ENCODE data around the gene TMEM271. TPM values are rescaled to one million over a fixed set of nuclear protein-coding genes. Genes with fewer than 3 reads are reported as not detected.
"Not testable (repeated sequence)": the region's sequence is repeated elsewhere in the genome, so short reads cannot be mapped to it uniquely, and the experiment has no call there.

TMEM271 gene
- total RNA-seq, 1 donor from 2014 or later = not detected

GRCh38 chr4:555566-556275, 20.4 kb downstream of the TMEM271 start:
- no peaks in the 10 kb centered on the region for H3K9me3 ChIP-seq
- H3K4me3 ChIP-seq = no peak overlapping the region
- ATAC-seq (no peak), DNase-seq (no peak)
- no peak for TF ChIP-seq CTCF (IDR thresholded peaks at IDR 0.05)
- H3K27me3 ChIP-seq (ENCODE audit: low read depth) = peaks cover 9% of the 10 kb centered on the region
- intact Hi-C loops (cut with DNase I) = no loop called here
- H3K4me1 ChIP-seq = no peaks in the 10 kb centered on the region
- no peaks in the 10 kb centered on the region for H3K36me3 ChIP-seq
- no peak overlapping the region for H3K27ac ChIP-seq

DNA sequence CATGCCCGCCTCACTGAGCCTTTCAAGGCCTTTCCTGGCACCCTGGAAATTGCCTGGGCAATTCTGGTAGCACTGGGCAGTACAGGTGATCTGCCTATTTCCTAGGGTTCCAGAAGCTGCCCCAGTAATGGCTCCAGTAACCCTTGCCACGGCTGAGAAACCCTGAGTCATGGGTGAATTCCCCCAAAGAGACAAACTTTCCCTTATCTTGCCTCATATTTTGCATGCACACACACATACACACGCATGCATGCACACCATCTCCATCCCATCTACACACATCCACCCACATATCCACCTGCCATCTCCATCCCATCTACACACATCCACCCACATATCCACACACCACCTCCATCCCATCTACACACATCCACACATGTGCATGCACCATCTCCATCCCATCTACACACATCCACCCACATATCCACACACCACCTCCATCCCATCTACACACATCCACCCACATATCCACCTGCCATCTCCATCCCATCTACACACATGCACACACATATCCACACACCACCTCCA, 21.2 kb downstream of the TMEM271 start:
- H3K27ac ChIP-seq, DNase-seq: not testable (repeated sequence)

GRCh38 chr4:552019-552418, 24.1 kb downstream of the TMEM271 start:
- no peaks in the 10 kb centered on the region for H3K4me1 ChIP-seq
- intact Hi-C loops (cut with DNase I) = no loop called here
- H3K9me3 ChIP-seq = no peaks in the 10 kb centered on the region
- DNase-seq (no peak), ATAC-seq (no peak)
- no peak overlapping the region for H3K27ac ChIP-seq
- peaks cover 9% of the 10 kb centered on the region for H3K27me3 ChIP-seq (ENCODE audit: low read depth)
- no peak for TF ChIP-seq CTCF (IDR thresholded peaks at IDR 0.05)
- H3K36me3 ChIP-seq = no peaks in the 10 kb centered on the region
- no peak overlapping the region for H3K4me3 ChIP-seq

More for the DNA sequence above, 21.2 kb downstream of the TMEM271 start:
- ATAC-seq; H3K27me3 ChIP-seq (ENCODE audit: low read depth); H3K9me3 ChIP-seq; H3K4me3 ChIP-seq; intact Hi-C loops (cut with DNase I); H3K4me1 ChIP-seq; H3K36me3 ChIP-seq: not testable (repeated sequence)

DNA sequence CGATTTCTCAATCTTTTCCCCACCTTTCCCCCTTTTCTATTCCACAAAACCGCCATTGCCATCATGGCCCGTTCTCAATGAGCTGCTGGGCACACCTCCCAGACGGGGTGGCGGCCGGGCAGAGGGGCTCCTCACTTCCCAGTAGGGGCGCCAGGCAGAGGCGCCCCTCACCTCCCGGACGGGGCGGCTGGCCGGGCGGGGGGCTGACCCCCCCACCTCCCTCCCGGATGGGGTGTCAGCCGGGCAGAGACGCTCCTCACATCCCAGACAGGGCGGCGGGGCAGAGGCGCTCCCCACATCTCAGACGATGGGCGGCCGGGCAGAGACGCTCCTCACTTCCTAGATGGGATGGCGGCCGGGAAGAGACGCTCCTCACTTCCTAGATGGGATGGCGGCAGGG, 25.8 kb downstream of the TMEM271 start:
- H3K36me3 ChIP-seq; intact Hi-C loops (cut with DNase I); H3K27me3 ChIP-seq (ENCODE audit: low read depth); H3K9me3 ChIP-seq; H3K4me3 ChIP-seq; H3K4me1 ChIP-seq; H3K27ac ChIP-seq; DNase-seq; ATAC-seq: not testable (repeated sequence)

DNA sequence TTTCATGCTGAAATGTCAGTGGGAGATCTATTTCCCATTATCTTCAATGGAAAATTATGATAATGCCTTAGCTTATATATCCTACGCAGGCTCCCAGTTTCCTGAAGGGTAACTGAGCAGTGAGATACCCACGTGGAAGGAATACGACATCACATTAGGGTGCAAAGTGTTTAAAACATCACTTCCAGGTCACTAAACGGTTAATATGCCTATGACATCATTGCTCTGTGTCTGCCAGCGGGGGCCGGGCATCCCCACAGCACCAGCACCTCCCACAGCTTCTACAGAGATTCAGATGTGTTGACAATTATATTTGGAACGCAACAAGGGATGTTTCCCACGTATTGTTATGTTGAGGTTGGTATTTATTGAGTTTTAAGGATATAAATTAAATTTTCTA, 27.1 kb downstream of the TMEM271 start:
- no peak overlapping the region for H3K4me3 ChIP-seq
- H3K27me3 ChIP-seq (ENCODE audit: low read depth) = peaks cover under 1% of the 10 kb centered on the region
- no peak overlapping the region for H3K27ac ChIP-seq
- ATAC-seq (no peak), DNase-seq (no peak)
- H3K36me3 ChIP-seq = no peaks in the 10 kb centered on the region
- no peaks in the 10 kb centered on the region for H3K9me3 ChIP-seq
- no peaks in the 10 kb centered on the region for H3K4me1 ChIP-seq
- intact Hi-C loops (cut with DNase I) = no loop called here
- TF ChIP-seq CTCF (IDR thresholded peaks at IDR 0.05) = no peak

GRCh38 chr4:545612-546011, 30.5 kb downstream of the TMEM271 start:
- DNase-seq = no peak
- TF ChIP-seq CTCF (IDR thresholded peaks at IDR 0.05) = no peak
- ATAC-seq = no peak

More at GRCh38 chr4:545612-546011, 30.5 kb downstream of the TMEM271 start:
- Histone ChIP-seq H3K4me3 (no peak overlapping the region), H3K9me3 (no peaks in the 10 kb centered on the region), H3K4me1 (no peaks in the 10 kb centered on the region), H3K27me3 (ENCODE audit: low read depth) (no peaks in the 10 kb centered on the region), H3K27ac (no peak overlapping the region), H3K36me3 (no peaks in the 10 kb centered on the region)
- intact Hi-C loops (cut with DNase I) = no loop called here

All from lower lobe of right lung (tissue), 2 donors.